ENCODE results near the gene SPRR5. TPM values are rescaled to one million over a fixed set of nuclear protein-coding genes. Genes with fewer than 3 reads are reported as not detected.

The SPRR5 gene
- total and polyA plus RNA-seq, 9 of the 15 experiments (the other 6 are each of a cell fraction or from before 2014, with no cell fraction given) = not detected

DNA sequence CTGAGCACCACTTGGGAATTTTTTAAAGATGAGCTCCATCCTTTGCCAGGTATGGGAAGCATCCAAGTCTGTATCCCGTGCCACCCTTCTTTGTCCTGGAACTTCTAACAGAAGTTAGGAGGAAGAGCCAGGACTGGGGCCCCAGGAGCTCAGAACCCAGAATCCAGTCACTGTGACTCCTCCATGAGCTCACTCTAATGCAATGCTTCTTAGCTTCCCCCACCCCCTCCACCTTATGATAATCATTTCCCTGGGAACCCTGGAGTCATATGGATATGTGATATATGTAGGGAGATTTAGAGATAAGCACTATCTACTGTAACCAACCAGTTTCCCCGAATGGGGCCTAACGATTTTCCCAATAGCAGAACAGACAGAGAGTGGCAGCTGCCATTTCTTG, 758 bp upstream of the SPRR5 start (continued):
- no peak for TF ChIP-seq ZNF274 (IDR thresholded peaks at IDR 0.05; ENCODE audit: borderline replicate concordance, low read depth, low read length)

DNA sequence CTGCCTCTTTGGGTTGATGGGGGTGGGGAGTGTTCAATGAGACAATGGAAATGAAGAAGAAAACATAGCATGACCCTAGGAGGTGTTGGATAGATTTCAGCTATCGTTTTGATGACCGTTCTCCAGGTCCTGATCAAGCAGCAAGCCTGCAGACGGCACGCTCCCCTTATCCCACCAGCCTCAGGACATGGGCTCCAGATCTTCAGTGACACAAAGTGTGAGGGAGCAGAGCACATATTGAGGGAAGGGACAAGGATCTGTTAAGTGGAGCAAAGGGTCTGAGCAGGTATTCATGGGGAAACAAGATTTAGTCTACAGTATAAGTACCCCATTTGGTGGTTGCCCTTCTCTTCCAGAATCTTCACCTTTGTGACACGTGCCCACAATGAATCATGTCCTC, 4.7 kb downstream of the SPRR5 start:
- no peak for ATAC-seq
- in situ Hi-C loops (cut with MboI) = loop anchor here (25.0 kb wide), 1 partner anchor 236 kb away; no protein-coding TSS in a partner anchor
- no TSS peak for BruUV-seq (replicated peaks)

More for the DNA sequence above, 4.7 kb downstream of the SPRR5 start:
- H2AFZ ChIP-seq (ENCODE audit: low read depth, low read length) = no peak overlapping the region
- H3K36me3 ChIP-seq (ENCODE audit: control insufficient read depth, insufficient read depth, low read length) = no peaks in the 10 kb centered on the region
- H3K9ac ChIP-seq (ENCODE audit: insufficient read depth in 1 of 2, low read depth in 2 of 2, low read length in 2 of 2) = no peak overlapping the region
- no peaks in the 10 kb centered on the region for H4K20me1 ChIP-seq (replicated peaks; ENCODE audit: control insufficient read depth, insufficient read depth, low read length)
- H3K4me3 ChIP-seq = no peak overlapping the region
- H3K9me1 ChIP-seq (ENCODE audit: control insufficient read depth, insufficient read depth, low read length) = peaks cover 3% of the 10 kb centered on the region
- FAIRE-seq = no peak
- no peaks in the 10 kb centered on the region for H3K9me3 ChIP-seq (replicated peaks; ENCODE audit: control insufficient read depth, insufficient read depth, low read depth, low read length)
- ChIA-PET CTCF (ENCODE audit: low intra/inter-chr PET ratio) (no interaction called here), POLR2A (no interaction called here)
- TF ChIP-seq ELF4 (CRISPR knock-in tag; IDR thresholded peaks at IDR 0.05) (no peak), BCL6 (CRISPR knock-in tag; IDR thresholded peaks at IDR 0.05) (no peak), MTA2 (IDR thresholded peaks at IDR 0.05; ENCODE audit: low read depth) (no peak), TOE1 (IDR thresholded peaks at IDR 0.05; ENCODE audit: borderline replicate concordance) (no peak), TOE1 (CRISPR knock-in tag; IDR thresholded peaks at IDR 0.05; ENCODE audit: borderline replicate concordance, low read depth) (no peak), TGIF2 (CRISPR knock-in tag; IDR thresholded peaks at IDR 0.05) (no peak), TCFL5 (CRISPR knock-in tag; conservative IDR thresholded peaks at IDR 0.05) (no peak), TFAM (CRISPR knock-in tag; conservative IDR thresholded peaks at IDR 0.05) (no peak), ZNF3 (CRISPR knock-in tag; IDR thresholded peaks at IDR 0.05) (no peak)
- TF ChIP-seq, protein P1, sequence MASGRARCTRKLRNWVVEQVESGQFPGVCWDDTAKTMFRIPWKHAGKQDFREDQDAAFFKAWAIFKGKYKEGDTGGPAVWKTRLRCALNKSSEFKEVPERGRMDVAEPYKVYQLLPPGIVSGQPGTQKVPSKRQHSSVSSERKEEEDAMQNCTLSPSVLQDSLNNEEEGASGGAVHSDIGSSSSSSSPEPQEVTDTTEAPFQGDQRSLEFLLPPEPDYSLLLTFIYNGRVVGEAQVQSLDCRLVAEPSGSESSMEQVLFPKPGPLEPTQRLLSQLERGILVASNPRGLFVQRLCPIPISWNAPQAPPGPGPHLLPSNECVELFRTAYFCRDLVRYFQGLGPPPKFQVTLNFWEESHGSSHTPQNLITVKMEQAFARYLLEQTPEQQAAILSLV (tag; IDR thresholded peaks at IDR 0.05) = no peak
- TF ChIP-seq, protein P2, sequence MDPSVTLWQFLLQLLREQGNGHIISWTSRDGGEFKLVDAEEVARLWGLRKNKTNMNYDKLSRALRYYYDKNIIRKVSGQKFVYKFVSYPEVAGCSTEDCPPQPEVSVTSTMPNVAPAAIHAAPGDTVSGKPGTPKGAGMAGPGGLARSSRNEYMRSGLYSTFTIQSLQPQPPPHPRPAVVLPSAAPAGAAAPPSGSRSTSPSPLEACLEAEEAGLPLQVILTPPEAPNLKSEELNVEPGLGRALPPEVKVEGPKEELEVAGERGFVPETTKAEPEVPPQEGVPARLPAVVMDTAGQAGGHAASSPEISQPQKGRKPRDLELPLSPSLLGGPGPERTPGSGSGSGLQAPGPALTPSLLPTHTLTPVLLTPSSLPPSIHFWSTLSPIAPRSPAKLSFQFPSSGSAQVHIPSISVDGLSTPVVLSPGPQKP (CRISPR knock-in tag; IDR thresholded peaks at IDR 0.05) = no peak
- 0% methylated on average over 5 of the region's 5 CpGs for WGBS (ENCODE audit: insufficient coverage, low coverage, missing lambda C conversion rate)
- intact Hi-C loops (cut with micrococcal nuclease) = no loop called here
- H3K4me2 ChIP-seq (ENCODE audit: insufficient read depth, low read length) = no peak overlapping the region
- H3K27ac ChIP-seq (ENCODE audit: extremely low read depth, low read depth, low read length) = no peak overlapping the region
- no peaks in the 10 kb centered on the region for H3K4me1 ChIP-seq (replicated peaks in 1 of 2; ENCODE audit: control insufficient read depth in 2 of 2, insufficient read depth in 2 of 2, low read length in 2 of 2)
- no peak for DNase-seq (ENCODE audit: extremely low read depth in 1 of 4, low spot score in 3 of 4)
- H3K79me2 ChIP-seq (ENCODE audit: control insufficient read depth, insufficient read depth, low read length) = no peaks in the 10 kb centered on the region
- H3K27me3 ChIP-seq (ENCODE audit: control insufficient read depth in 2 of 2, insufficient read depth in 2 of 2, low read length in 2 of 2) = peaks cover 2 to 16% of the 10 kb centered on the region in 2 experiments; a peak in 2 of 5 replicates

Data from K562 (cell line).